Ureter (tissue), 1 donor: ENCODE data around the gene RMRP. TPM values are rescaled to one million over a fixed set of nuclear protein-coding genes. Genes with fewer than 3 reads are reported as not detected.

ENCODE experiments used
- DNase-seq: peaks from one replicate; pipeline ENCODE4 v3.0.0-alpha.2; 2020; ENCODE audit warnings: low spot score
- total RNA-seq: library from RNA; stranded (reverse); gene quantifications from one replicate; pipeline ENCODE4 v1.2.4, GENCODE V29; 2023
- donor health status: DM: yes; HTN: yes; CAD: no.

The RMRP gene
- 3,373 TPM for total RNA-seq

- DNase-seq, result peak; percentile 96
Observed at GRCh38 chr9:35657546-35658136, at the start of gene RMRP. RMRP (minus strand) TSS chr9:35658019.

- no peak for DNase-seq
Observed at GRCh38 chr9:35706951-35707350, 49.1 kb upstream of the RMRP start.

DNA sequence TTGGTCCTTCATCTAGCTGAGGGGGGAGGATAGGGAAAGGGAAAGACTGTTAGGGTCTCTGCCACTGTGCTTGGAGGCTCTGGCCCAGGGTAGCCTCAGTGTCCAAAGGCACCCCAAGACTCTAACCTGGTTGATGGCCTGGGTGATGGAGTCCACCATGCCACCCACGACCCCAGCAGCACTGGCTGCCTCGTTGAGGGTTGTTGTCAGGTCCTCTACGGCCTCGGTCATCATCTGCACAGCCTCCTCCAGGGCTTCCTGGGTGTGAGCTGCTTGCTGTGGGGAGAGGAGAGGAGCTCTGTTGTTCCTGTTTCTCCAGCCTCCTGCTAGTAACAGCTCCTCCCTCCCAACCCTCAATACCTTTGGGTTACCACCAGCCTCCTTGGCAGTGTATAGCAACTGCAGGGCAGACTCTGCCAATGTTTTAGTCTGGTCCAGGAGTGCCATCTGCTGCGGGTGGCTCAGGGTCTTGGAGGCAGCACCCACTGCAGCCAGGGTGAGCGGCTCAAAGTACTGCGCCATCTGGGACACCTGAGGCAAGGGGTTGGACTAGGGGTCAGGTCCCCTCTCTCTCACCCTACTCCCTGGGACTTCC is 48.1 kb upstream of the RMRP start:
- DNase-seq, result no peak

DNA sequence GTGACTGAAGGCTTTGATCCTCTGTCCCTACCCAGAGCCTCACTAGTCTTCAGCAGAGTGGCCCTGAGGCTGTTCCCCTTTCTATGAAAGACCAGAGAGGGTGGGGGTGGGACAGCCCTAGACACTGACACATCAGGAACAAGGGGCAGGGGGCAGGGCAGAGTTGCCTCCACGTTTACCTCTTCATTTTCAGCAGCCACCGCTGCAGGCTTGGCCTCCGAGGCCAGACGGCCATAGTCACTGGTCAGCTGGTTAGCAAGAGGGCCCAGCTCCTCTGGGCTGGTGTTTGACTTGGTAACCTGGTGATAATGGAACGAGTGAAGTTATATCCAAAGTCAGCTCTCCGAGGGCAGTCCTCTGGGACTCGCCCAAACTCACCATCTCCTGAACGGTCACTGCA is 47.6 kb upstream of the RMRP start:
- DNase-seq, result no peak

DNA sequence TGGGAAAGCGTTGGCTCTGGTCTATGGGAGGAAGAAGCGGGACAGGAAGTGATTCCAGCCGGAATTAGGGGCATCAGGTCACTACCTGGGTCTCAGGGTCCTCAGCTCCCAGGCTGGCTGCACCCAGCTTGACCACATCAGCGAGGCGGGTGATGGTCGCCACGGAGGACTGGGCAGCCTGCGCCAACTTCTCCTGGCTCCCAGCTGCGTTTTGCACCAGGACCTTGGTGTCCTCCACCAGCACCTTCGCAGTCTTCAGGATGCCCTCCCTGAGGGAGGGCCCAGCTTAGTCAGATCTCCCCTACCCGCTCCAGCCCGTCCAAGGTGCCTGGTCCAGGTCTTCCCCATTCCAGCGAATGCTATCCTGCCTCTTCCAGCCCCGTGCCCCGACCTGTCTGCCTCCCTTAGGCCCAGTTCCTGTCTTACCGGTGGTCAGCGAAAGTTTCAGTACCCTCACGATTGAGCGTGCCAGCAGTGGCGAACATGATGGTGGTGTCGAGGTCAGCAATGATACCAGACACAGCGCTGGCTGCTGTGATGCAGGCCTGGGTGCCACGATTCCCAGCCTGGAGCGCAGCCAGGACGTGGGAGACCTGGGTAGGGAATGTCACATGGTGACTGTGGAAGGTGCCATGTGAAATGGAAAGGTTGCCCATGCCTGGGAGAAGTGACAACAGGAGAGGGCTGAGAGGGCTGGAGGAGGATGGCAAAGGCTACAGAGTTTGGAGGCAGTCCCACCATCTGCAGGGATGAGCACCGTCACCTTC is 46.3 kb upstream of the RMRP start:
- no peak for DNase-seq

GRCh38 chr9:35702696-35703095 is 44.9 kb upstream of the RMRP start:
- DNase-seq, result no peak

DNA sequence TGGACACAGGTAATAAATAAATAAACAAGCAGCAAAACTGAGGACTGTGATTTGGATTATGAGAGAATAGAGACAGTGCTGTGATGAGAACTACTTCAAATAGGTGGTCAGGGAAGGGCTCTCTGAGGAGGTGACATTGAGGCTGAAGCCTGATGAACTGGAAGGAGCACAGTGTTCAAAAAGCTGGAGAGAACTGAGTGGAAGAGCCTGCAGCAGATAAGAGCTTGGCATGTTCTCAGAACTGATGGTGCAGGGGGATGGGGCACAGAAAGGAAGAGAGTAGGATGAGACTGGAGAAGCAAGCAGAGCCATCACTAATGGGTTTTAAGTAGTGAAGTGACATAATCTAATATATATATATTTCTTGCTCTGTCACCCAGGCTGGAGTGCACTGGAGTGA is 43.1 kb upstream of the RMRP start:
- no peak for DNase-seq

- DNase-seq, result no peak
Observed at GRCh38 chr9:35700031-35700430, 42.2 kb upstream of the RMRP start.

DNA sequence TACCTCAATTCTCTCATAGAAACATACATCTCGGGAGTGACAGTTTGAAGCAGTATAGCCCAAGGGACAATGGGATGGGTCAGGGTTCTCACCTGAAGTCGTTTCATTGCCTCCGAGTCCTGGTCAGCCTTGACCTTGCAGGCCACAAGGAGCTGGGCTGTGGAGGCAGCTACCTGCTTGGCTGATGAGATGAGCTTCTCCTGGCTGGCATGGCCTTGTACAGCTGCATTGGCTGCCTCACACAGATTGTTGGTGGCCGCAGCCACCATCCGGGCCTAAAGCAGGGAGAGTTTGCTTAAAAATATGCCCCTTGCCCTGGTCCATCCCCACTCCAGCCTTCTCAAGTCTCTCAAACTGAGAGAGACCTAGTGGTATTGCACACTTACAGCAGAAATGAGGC is 40.4 kb upstream of the RMRP start:
- DNase-seq, result no peak

- DNase-seq, result no peak
Observed at GRCh38 chr9:35697486-35697885, 39.7 kb upstream of the RMRP start.

DNA sequence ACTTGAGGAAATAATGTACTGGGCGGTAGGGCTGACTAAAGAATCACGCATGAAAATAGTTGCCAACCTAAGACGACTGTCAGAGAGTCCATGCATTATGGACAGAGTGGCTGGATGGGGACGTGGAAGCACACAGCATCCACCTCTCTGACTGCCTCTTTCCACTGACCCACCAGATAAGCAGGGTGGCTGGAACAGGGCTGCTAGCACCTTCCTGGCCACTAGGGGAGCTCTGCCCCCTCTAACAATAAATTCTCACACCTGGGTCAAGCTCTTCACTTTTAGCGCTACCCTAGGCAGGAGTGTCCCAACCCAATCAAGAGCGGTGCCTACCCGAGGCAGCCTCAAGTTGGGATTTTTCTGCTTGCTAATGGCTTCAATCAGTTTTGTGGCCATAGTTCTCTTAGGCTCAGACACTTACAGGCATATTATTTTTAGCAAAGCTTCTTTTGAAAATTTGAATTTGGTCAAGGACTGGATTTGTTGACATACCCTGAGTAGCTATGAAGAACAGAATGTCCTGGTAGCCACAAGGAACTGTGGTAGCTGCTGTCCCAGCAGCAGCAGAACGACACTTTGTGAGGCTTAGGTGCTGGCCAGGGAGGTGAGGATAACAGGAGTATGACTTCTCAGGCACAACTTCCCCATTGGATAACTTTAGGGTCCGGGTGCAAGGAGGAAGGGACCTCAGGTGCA is 38.8 kb upstream of the RMRP start:
- no peak for DNase-seq

GRCh38 chr9:35695943-35696401 is 38.2 kb upstream of the RMRP start:
- no peak for DNase-seq

DNA sequence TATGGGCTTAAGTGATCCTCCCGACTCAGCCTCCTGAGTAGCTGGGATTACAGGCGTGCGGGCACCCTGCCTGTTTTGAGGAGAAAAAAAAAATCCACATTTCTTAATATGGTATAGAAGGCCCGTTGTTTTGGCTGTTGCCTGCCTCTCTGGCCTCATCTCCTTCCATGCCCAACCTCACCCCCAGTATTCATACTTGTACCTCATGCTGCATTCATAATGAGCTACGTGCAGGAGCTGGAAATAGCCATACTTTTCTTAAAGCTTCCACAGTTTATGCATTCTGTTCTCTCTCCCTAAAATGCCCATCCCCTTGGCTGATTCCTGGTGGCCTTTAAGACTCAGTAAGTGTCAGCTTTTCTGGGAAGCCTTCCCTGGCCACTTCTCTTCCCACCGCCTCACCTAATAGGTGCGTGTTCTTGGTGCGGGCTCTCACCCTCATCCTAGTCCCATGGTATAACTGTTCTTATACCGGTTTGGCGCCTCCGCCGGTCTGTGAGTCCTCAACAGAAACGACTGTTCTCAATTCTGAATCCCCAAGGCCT is 34.0 kb upstream of the RMRP start:
- DNase-seq, result no peak

DNA sequence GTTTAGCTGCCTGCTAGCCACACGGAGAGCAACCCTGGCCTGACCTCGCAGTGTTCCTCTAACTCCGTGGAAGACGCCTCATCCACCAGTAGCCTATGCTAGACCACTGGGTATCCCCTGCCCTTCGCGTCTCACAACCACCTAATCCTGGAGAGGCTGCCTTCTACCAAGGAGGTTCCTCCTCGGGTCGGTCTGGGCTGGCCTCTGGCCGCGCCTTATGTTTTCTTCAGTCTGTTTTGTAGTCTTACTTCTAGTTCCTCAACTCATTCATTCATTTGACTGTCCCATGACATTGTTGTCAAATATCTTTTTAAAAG is 33.5 kb upstream of the RMRP start:
- no peak for DNase-seq

- peak; percentile 87 for DNase-seq
Observed at GRCh38 chr9:35690614-35691333, 33.0 kb upstream of the RMRP start.

DNA sequence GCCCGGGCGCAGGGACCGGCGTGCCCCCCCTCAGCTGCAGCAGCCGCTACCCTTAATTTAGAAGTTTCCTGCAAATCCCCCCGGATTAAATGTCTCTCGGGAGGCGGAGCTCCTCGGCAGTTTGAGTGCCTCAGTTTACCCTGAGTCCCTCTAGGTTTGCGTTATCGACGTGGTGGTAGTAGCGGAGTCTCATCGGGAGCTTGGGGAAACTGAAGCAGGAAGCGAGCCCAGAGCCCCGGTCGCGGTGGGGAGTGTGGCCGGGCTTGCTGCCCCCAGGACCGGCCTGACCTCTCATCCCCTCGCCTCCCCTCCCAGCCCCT is 32.4 kb upstream of the RMRP start:
- no peak for DNase-seq

DNA sequence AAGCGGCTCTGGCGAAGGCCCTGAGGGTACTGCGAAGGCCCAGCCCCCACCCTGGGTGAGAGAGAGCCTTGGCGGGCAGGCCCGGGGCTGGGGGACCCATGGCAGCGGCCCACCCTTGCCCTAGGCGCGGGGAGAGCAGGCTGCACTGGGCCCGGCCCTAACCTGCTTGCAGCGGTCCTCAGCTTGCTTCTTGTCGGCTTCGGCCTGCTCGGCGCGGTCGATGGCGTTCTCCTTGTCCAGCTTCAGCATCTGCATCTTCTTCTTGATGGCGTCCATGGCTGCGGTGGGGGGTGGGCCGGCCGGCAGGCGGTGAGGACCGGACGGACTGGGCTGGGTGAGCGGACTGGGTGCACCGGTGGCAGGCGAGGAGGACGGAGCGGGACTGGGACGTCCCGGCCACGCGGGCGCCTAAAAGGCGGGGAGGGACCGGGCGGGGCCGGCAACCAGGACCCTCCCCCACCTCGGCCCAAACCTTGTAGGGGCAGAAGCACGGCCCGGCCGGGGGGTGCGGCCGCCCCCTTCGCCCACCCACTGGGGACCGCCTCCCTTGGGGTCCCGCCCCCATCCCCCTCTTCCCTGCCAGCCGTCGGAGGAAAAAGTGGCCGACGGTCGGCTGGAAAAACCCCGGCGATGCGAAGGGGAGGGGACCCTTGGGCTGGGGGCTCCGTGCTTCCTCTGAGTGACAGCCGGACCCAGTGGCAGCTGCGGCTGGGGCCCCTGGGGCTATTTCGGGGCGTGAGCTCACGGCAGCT is 31.9 kb upstream of the RMRP start, which contains the start of gene TPM2:
TSS of gene TPM2 (minus strand) at position 384 of the 752 bp plus-strand sequence. CDS start at position 276, 108 bp downstream.
- peak; percentile 87 for DNase-seq

DNA sequence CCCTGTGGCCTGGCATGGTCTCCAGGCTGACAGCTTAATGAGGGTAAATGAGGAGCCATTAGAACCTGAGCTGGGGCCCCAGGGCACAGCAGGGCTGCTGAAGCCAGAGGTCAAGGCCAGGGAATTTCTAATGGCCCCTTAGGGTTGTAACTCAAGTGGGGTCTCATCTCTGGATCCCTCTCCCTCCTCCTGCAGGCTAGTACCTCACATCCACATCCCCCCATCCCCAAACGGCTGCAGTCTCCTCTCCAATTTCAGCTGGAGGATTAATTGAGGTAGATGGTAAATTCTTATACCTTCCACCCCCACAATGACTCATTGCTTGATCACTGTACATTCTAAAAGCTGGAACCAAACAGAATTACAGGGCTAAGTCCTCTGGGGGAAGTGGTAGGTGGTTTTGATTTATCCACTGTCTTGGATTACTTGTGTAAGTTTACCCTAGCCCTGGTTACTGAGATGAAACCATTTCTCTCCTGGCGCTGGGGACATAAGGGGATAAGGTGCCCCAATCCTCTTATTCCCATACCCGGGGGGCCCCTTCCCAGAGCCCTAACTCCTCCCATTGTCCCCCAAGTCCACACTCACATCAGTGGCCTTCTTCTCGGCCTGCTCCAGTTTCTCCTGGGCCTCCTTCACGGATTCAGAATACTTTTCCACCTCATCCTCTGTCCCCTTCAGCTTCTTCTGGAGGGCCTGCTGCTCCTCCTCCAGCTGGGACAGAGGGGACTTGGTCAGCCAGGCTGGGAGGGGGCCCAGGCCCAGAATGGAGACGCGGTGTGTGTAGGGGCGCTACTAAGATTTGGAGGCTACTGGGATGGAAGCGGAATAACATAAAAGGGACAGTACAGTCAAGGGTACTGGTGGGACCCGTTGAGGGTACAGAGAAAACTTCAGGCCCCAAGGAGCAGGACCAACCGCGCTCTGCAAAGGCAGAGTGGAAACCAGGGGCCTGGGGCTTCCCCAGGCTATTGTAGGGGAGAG is 31.0 kb upstream of the RMRP start:
- DNase-seq, result no peak

DNA sequence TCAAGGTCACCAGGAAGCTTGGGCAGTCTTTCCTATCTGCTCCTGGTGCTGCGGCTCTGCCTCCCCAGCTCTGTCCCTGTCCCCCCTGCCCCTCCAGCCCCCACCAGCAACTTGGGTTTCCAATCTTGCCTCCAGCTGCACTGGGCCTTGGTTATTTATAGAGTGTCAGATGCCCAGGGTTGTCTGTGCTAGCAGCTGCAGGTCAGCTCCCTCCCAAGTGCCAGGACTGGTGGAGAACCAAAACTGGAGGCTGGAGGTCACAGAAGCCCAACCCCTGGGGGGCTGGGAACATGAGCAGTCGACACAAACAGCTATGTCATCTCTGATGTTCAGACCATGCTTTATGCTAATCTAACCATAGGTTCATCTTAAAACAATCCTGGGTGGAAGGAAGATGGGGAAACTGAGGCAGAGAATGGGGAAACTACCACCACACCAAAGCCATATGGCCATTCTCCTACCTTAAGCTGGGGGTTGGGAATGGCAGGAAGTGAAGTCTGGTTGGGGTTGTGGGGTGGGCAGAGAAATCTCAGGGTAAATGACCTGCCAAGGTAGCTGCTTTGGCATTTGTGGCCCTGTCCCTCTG is 30.2 kb upstream of the RMRP start:
- DNase-seq, result no peak
